HL-60 (cell line): Measurements from ENCODE around the gene BRSK1.
A peak's percentile ranks its signal among the peaks of the same experiment; 100 is the strongest.

ENCODE experiments used
- DNase-seq, 2 experiments: peaks; one replicate each; pipeline ENCODE4 v3.0.0-alpha.2; 2010 to 2020; ENCODE audit warnings: low read depth in 1 of 2, low spot score in 1 of 2
- H3K27ac ChIP-seq: fragments of 250-450 bp; sonication (Bioruptor Pico); replicated peaks from 2 replicates; pipeline ENCODE4 v1.5.1; 2020; ENCODE audit warnings: mild to moderate bottlenecking, moderate library complexity
- H3K27me3 ChIP-seq: fragments of 250-450 bp; sonication (Bioruptor Pico); 2 replicates; pipeline ENCODE4 v1.5.1; 2021; ENCODE audit warnings: mild to moderate bottlenecking, moderate library complexity; ENCODE audit not compliant: insufficient read depth, poor library complexity, severe bottlenecking
- H3K4me3 ChIP-seq: replicated peaks from 2 replicates; pipeline ENCODE4 v1.5.1; 2011; ENCODE audit warnings: mild to moderate bottlenecking, control low read depth, low read length; ENCODE audit not compliant: insufficient read depth
- CTCF ChIP-seq: IDR thresholded peaks from one replicate; pipeline ENCODE4 v1.5.1; 2011; ENCODE audit warnings: low read length, control low read depth, inconsistent platforms; ENCODE audit not compliant: insufficient read depth
- GABPA ChIP-seq: IDR thresholded peaks from 2 replicates; pipeline ENCODE4 v1.6.1; 2012; ENCODE audit warnings: low read depth
- POLR2AphosphoS5 ChIP-seq: IDR thresholded peaks from 2 replicates; pipeline ENCODE4 v1.6.1; 2012; ENCODE audit warnings: low read depth
- REST ChIP-seq: IDR thresholded peaks from 2 replicates; pipeline ENCODE4 v1.6.1; 2012; ENCODE audit warnings: low read depth; ENCODE audit not compliant: insufficient replicate concordance
- SPI1 ChIP-seq: IDR thresholded peaks from 2 replicates; pipeline ENCODE4 v1.6.1; 2012; ENCODE audit warnings: low read depth, mild to moderate bottlenecking, borderline replicate concordance

BRSK1 gene

GRCh38 chr19:55246462-55247451 is 37.0 kb upstream of the BRSK1 start:
- H3K27ac ChIP-seq = peak overlapping the region; percentile 61

GRCh38 chr19:55247621-55248099 is 36.1 kb upstream of the BRSK1 start:
- H3K4me3 ChIP-seq = no peak overlapping the region
- H3K27ac ChIP-seq = peak overlapping the region; percentile 61
- DNase-seq = peak; percentile 63 to 72
- TF ChIP-seq CTCF = no peak
- no peak for TF ChIP-seq REST
- no peak for TF ChIP-seq GABPA
- peak; percentile 85 for TF ChIP-seq SPI1
- peak; percentile 63; the same call in 1 of the 2 replicates for TF ChIP-seq POLR2AphosphoS5
- H3K27me3 ChIP-seq = no peaks in the 10 kb centered on the region

More at GRCh38 chr19:55246462-55247451, 37.0 kb upstream of the BRSK1 start:
- no peak for DNase-seq
- H3K27me3 ChIP-seq = no peaks in the 10 kb centered on the region
- TF ChIP-seq REST (no peak), GABPA (no peak), SPI1 (no peak), CTCF (no peak), POLR2AphosphoS5 (no peak)
- H3K4me3 ChIP-seq = no peak overlapping the region

GRCh38 chr19:55248166-55248675 is 35.6 kb upstream of the BRSK1 start:
- no peak for DNase-seq
- H3K27me3 ChIP-seq = no peaks in the 10 kb centered on the region
- H3K4me3 ChIP-seq = no peak overlapping the region
- TF ChIP-seq SPI1 (no peak), REST (no peak), POLR2AphosphoS5 (no peak), GABPA (no peak), CTCF (no peak)
- peak overlapping the region; percentile 61 for H3K27ac ChIP-seq
